Gastrocnemius medialis (tissue), 4 donors: ENCODE results near the gene MAPK6. TPM values are rescaled to one million over a fixed set of nuclear protein-coding genes. Genes with fewer than 3 reads are reported as not detected.
A peak's percentile ranks its signal among the peaks of the same experiment; 100 is the strongest.

Source experiments
- ATAC-seq, 2 donors: fragments of 150-250 bp; one replicate each; pipeline ENCODE4 v1.9.1; 2016
- DNase-seq, 2 donors: peaks; one replicate each; pipeline ENCODE4 v3.0.0-alpha.2; 2019
- H3K27ac ChIP-seq, 4 donors: fragments of 200-600 bp; sonication (generic); 1 replicate in 1 of 4; 2 replicates in 3 of 4; pipeline ENCODE4 v1.5.1; 2016 to 2018; ENCODE audit warnings: mild to moderate bottlenecking in 2 of 4, moderate library complexity in 1 of 4
- H3K27me3 ChIP-seq, 3 donors: fragments of 200-600 bp; sonication (generic) in 2 of 3; 1 replicate in 1 of 3; 2 replicates in 2 of 3; pipeline versions ENCODE4 v1.5.1 to v1.6.0; 2016 to 2019; ENCODE audit warnings: mild to moderate bottlenecking in 1 of 3, moderate library complexity in 1 of 3
- H3K36me3 ChIP-seq, 2 donors: fragments of 200-600 bp; sonication (generic) in 1 of 2; one replicate each; pipeline ENCODE4 v1.5.1; 2017 to 2018
- H3K4me1 ChIP-seq, 2 donors: fragments of 200-600 bp; sonication (generic) in 1 of 2; one replicate each; pipeline ENCODE4 v1.5.1; 2016 to 2017; ENCODE audit warnings: mild to moderate bottlenecking in 2 of 2
- H3K4me3 ChIP-seq, 4 donors: fragments of 200-600 bp; sonication (generic) in 3 of 4; 1 replicate in 1 of 4; 2 replicates in 3 of 4; pipeline ENCODE4 v1.5.1; 2016 to 2019; ENCODE audit warnings: mild to moderate bottlenecking in 2 of 4
- H3K9me3 ChIP-seq, 3 donors: fragments of 200-600 bp; sonication (generic) in 2 of 3; 1 replicate in 1 of 3; 2 replicates in 2 of 3; pipeline ENCODE4 v1.5.1; 2016 to 2019
- POLR2A ChIP-seq, 2 donors: fragments of 450-650 bp; IDR thresholded peaks; one replicate each; pipeline ENCODE4 v1.6.1; 2017; ENCODE audit warnings: antibody characterized with exemption in 2 of 2, mild to moderate bottlenecking in 2 of 2, moderate library complexity in 2 of 2
- in situ Hi-C, 4 donors: fragments of 200-750 bp; cut with MboI; loops; one replicate each; pipeline versions ENCODE4 v1.15.0 to v1.8.0; 2017; ENCODE audit warnings: low sequenced_read_pairs in 4 of 4
- intact Hi-C: fragments of 100-400 bp; cut with DNase I; formaldehyde crosslinking; loops from one replicate; pipeline ENCODE4 v1.15.1; 2023; ENCODE audit warnings: low total_unique reads
- total RNA-seq, 4 donors: library from RNA; depleted of rRNA; stranded (reverse); fragments of >200 nt; gene quantifications; one replicate each; pipeline versions ENCODE4 v1.1.0 to v1.2.3, GENCODE V29; 2016
- TF ChIP-seq, protein P1 (sequence below), 5 experiments: fragments of 450-650 bp in 3 of 5; fragments of 200-600 bp in 2 of 5; sonication (generic) in 2 of 5; IDR thresholded peaks in 4 of 5; conservative IDR thresholded peaks in 1 of 5; 1 replicate in 4 of 5; 2 replicates in 1 of 5; pipeline ENCODE4 v1.5.1; 2016 to 2019; ENCODE audit warnings: antibody characterized with exemption in 5 of 5, mild to moderate bottlenecking in 3 of 5, moderate library complexity in 3 of 5

Gene MAPK6
- total RNA-seq, 4 donors from 2014 or later = 47.6 to 84.4 (median 56.4) TPM

DNA sequence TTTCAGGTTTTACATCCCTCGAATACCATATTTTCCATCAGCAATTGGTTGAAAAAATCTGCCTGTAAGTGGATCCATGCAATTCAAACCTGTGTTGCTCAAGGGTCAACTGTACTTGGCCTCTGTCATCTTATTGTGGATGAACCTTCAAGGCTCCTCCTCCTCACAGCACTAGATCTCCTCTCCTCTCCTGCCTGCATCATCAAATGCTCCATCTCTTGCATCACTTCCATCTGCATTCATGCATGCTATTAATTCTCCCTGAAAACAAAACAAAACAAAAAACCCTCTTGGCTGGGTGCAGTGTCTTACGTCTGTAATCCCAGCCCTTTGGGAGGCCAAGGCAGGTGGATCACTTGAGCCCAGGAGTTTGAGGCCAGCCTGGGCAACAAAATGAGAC, 83.4 kb downstream of the MAPK6 start:
- Histone ChIP-seq H3K4me1 (no peaks in the 10 kb centered on the region), H3K27me3 (no peaks in the 10 kb centered on the region), H3K4me3 (no peak overlapping the region), H3K36me3 (no peaks in the 10 kb centered on the region), H3K27ac (no peak overlapping the region), H3K9me3 (no peaks in the 10 kb centered on the region)
- intact Hi-C loops (loop anchor here (10.0 kb wide), 1 partner anchor 82 kb away; no protein-coding TSS in a partner anchor), in situ Hi-C loops (no loop called here)
- TF ChIP-seq POLR2A (IDR thresholded peaks at IDR 0.05) = no peak
- TF ChIP-seq, protein P1, sequence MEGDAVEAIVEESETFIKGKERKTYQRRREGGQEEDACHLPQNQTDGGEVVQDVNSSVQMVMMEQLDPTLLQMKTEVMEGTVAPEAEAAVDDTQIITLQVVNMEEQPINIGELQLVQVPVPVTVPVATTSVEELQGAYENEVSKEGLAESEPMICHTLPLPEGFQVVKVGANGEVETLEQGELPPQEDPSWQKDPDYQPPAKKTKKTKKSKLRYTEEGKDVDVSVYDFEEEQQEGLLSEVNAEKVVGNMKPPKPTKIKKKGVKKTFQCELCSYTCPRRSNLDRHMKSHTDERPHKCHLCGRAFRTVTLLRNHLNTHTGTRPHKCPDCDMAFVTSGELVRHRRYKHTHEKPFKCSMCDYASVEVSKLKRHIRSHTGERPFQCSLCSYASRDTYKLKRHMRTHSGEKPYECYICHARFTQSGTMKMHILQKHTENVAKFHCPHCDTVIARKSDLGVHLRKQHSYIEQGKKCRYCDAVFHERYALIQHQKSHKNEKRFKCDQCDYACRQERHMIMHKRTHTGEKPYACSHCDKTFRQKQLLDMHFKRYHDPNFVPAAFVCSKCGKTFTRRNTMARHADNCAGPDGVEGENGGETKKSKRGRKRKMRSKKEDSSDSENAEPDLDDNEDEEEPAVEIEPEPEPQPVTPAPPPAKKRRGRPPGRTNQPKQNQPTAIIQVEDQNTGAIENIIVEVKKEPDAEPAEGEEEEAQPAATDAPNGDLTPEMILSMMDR (IDR thresholded peaks at IDR 0.05 in 4 of 5, conservative IDR thresholded peaks at IDR 0.05 in 1 of 5) = no peak
- DNase-seq = no peak
- ATAC-seq = no peak

DNA sequence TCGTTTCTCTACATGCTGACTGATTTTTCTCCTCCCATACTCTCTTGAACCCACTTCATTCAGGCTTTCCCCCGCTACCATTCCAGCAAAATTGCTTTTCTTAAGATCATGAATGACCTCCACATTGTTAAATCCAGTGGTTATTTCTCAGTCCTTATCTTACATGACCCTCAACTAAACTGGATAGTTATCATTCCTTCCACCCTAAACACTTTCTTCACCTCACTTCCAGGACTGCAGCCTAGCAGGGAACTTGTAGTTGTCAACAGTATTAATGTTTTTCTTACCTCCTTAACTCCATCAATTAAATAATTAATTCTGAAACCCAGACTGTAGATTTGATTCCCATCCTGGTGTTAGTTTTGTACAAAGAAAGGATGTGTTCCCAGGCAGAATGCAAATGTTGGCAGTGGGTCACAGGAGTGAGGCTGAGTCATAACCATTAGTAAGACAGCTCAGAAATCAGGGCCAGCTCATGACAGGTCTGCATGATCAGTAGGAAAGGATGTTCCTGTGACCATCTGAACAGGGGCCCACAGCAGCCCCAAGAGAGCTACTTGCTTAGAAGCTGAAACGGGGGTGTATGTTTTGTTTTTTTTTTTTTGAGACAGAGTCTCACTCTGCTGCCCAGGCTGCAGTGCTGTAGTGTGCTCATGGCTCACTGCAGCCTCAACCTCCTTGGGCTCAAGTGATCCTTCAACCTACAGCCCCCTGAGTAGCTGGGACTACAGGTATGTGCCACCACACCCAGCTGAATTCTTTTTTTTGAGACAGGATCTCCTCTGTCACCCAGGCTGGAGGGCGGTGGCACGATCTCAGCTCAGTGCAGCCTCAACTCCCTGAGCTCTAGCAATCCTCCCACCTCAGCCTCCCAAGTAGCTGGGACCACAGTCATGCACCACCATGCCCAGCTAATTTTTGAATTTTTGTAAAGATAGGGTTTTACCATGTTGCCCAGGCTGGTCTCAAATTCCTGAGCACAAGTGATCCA, 84.5 kb downstream of the MAPK6 start:
- DNase-seq (peak; percentile 51 to 57), ATAC-seq (peak; percentile 73 to 86)
- H3K4me3 ChIP-seq = no peak overlapping the region
- no peaks in the 10 kb centered on the region for H3K27me3 ChIP-seq
- no peaks in the 10 kb centered on the region for H3K36me3 ChIP-seq
- H3K9me3 ChIP-seq = no peaks in the 10 kb centered on the region
- no peak for TF ChIP-seq POLR2A (IDR thresholded peaks at IDR 0.05)
- TF ChIP-seq, protein P1 (IDR thresholded peaks at IDR 0.05 in 4 of 5, conservative IDR thresholded peaks at IDR 0.05 in 1 of 5) = no peak
- H3K27ac ChIP-seq = no peak overlapping the region
- H3K4me1 ChIP-seq = no peaks in the 10 kb centered on the region
- intact Hi-C loops (loop anchor here (10.0 kb wide), 1 partner anchor 81 kb away; no protein-coding TSS in a partner anchor), in situ Hi-C loops (no loop called here)

DNA sequence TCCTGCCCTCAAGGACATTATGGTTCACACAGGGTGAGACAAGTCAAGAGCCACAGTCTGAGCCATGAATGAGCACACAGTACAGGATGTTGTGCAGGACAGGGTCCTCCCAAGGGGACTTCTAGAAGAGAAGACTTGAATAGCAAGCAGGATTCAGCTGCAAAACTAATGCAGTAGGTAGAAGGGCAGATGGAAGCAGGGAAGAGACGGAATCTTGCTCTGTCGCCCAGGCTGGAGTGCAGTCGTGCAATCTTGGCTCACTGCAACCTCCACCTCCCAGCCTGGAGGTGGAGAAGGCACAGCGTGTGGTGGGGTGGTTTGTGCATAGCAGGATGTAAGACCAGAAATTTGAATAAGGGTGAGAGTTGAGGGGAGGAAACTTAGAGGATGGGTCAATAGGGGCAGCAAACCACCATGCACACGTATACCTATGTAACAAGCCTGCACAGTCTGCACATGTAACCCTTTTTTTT, 85.5 kb downstream of the MAPK6 start:
- H3K27ac ChIP-seq = no peak overlapping the region
- no peaks in the 10 kb centered on the region for H3K36me3 ChIP-seq
- no peak for ATAC-seq
- intact Hi-C loops (loop anchor here (10.0 kb wide), 1 partner anchor 80 kb away; no protein-coding TSS in a partner anchor), in situ Hi-C loops (no loop called here)
- H3K9me3 ChIP-seq = no peaks in the 10 kb centered on the region
- H3K4me3 ChIP-seq = no peak overlapping the region
- DNase-seq = no peak
- no peaks in the 10 kb centered on the region for H3K4me1 ChIP-seq
- TF ChIP-seq, protein P1 (IDR thresholded peaks at IDR 0.05 in 4 of 5, conservative IDR thresholded peaks at IDR 0.05 in 1 of 5) = no peak
- no peak for TF ChIP-seq POLR2A (IDR thresholded peaks at IDR 0.05)
- H3K27me3 ChIP-seq = peaks cover 0 to 2% (median under 1%) of the 10 kb centered on the region in 3 donors

DNA sequence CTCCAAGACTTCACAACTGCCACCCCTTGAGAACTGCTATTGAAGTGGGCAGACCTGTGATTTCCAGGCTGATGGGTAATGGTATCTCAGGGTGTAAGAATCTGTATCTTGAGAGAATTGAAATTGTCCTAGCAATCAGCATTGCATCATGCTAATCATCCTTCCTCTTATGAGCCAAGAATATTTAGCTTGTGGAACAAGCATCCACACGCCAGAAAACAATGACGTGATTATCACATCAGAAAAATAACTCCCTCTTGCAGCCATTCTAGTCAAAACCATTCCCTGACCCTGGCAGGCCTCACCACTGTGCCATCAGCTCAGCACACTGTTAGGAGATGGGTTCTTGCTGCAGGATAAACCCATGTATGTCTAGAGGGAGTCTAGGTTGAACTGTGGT, 86.8 kb downstream of the MAPK6 start:
- TF ChIP-seq POLR2A (IDR thresholded peaks at IDR 0.05) = no peak
- TF ChIP-seq, protein P1 (IDR thresholded peaks at IDR 0.05 in 4 of 5, conservative IDR thresholded peaks at IDR 0.05 in 1 of 5) = no peak
- no peak for ATAC-seq
- no peak for DNase-seq
- Histone ChIP-seq H3K27me3 (peaks cover 6 to 13% (median 13%) of the 10 kb centered on the region in 3 donors), H3K36me3 (no peaks in the 10 kb centered on the region), H3K4me3 (no peak overlapping the region), H3K9me3 (no peaks in the 10 kb centered on the region), H3K4me1 (no peaks in the 10 kb centered on the region), H3K27ac (no peak overlapping the region)
- intact Hi-C loops (loop anchor here (10.0 kb wide), 1 partner anchor 79 kb away; no protein-coding TSS in a partner anchor), in situ Hi-C loops (no loop called here)
